Endothelial cell (in vitro differentiated cells): ENCODE results near the gene OTOA. TPM values are rescaled to one million over a fixed set of nuclear protein-coding genes. Genes with fewer than 3 reads are reported as not detected.

ENCODE experiments used
- DNase-seq: peaks from one replicate; pipeline ENCODE4 v3.0.0; 2021; ENCODE audit warnings: low spot score
- H3K27ac Mint-ChIP-seq: one replicate; pipeline ENCODE4 v1.8.0; 2021; ENCODE audit warnings: mixed read lengths, inconsistent platforms; ENCODE audit not compliant: unreplicated experiment
- H3K27me3 Mint-ChIP-seq: one replicate; pipeline ENCODE4 v1.8.0; 2021; ENCODE audit warnings: mild to moderate bottlenecking, moderate library complexity, mixed read lengths, inconsistent platforms; ENCODE audit not compliant: unreplicated experiment
- H3K36me3 Mint-ChIP-seq: one replicate; pipeline ENCODE4 v1.8.0; 2021; ENCODE audit warnings: mild to moderate bottlenecking, low read depth, mixed read lengths, inconsistent platforms; ENCODE audit not compliant: unreplicated experiment
- H3K4me1 Mint-ChIP-seq: one replicate; pipeline ENCODE4 v1.8.0; 2021; ENCODE audit warnings: mild to moderate bottlenecking, mixed read lengths, inconsistent platforms; ENCODE audit not compliant: unreplicated experiment
- H3K4me3 Mint-ChIP-seq: one replicate; pipeline ENCODE4 v1.8.0; 2021; ENCODE audit warnings: mild to moderate bottlenecking, mixed read lengths, inconsistent platforms; ENCODE audit not compliant: unreplicated experiment
- H3K9me3 Mint-ChIP-seq: one replicate; pipeline ENCODE4 v1.8.0; 2021; ENCODE audit warnings: mixed read lengths, inconsistent platforms; ENCODE audit not compliant: unreplicated experiment
- CTCF ChIP-seq: fragments of 200-600 bp; sonication (generic); IDR thresholded peaks from one replicate; pipeline ENCODE4 v1.5.0; 2021; ENCODE audit warnings: antibody characterized with exemption; ENCODE audit not compliant: unreplicated experiment
- long read RNA-seq: library from polyadenylated mRNA; unstranded; transcript quantifications from one replicate; pipeline ENCODE4 v2.0.0, GENCODE V29; 2020; ENCODE audit not compliant: unreplicated experiment
- total RNA-seq: library from RNA; stranded (reverse); fragmentation: NEBNext Ultra II Directional; extraction: Animal tissue kit (Norgen Biotek cat#: 25700); gene quantifications from one replicate; pipeline ENCODE4 v1.2.1, GENCODE V29; 2021; ENCODE audit not compliant: unreplicated experiment

The OTOA gene
- not detected for total RNA-seq
- long read RNA-seq = 0 reads

- DNase-seq = peak; percentile 22
- no peak within 1 kb of the TSS for H3K27ac Mint-ChIP-seq
- no peaks in the 10 kb centered on the region for H3K36me3 Mint-ChIP-seq
- H3K4me3 Mint-ChIP-seq = no peak within 1 kb of the TSS
- no peaks in the 10 kb centered on the region for H3K9me3 Mint-ChIP-seq
- no peaks in the 10 kb centered on the region for H3K27me3 Mint-ChIP-seq
- no peaks in the 10 kb centered on the region for H3K4me1 Mint-ChIP-seq
- TF ChIP-seq CTCF = no peak
Observed at GRCh38 chr16:21663889-21664647, at the start of gene OTOA. Gene OTOA (plus strand): TSS chr16:21663968. CDS start chr16:21678515, 14,547 bp downstream.

GRCh38 chr16:21614896-21615295, 48.9 kb upstream of the OTOA start:
- Mint-ChIP-seq H3K27me3 (peaks cover 2% of the 10 kb centered on the region), H3K4me1 (peaks cover 30% of the 10 kb centered on the region), H3K9me3 (no peaks in the 10 kb centered on the region), H3K27ac (no peak overlapping the region), H3K36me3 (no peaks in the 10 kb centered on the region), H3K4me3 (no peak overlapping the region)
- TF ChIP-seq CTCF = peak; percentile 27
- no peak for DNase-seq

- Mint-ChIP-seq H3K36me3 (no peaks in the 10 kb centered on the region), H3K27ac (no peak overlapping the region), H3K9me3 (no peaks in the 10 kb centered on the region), H3K4me1 (peaks cover 21% of the 10 kb centered on the region), H3K4me3 (no peak overlapping the region), H3K27me3 (peaks cover 2% of the 10 kb centered on the region)
- no peak for TF ChIP-seq CTCF
- DNase-seq = no peak
Observed at GRCh38 chr16:21617607-21618006, 46.2 kb upstream of the OTOA start.

- no peak for TF ChIP-seq CTCF
- Mint-ChIP-seq H3K4me3 (no peak overlapping the region), H3K36me3 (no peaks in the 10 kb centered on the region), H3K9me3 (no peaks in the 10 kb centered on the region), H3K27me3 (peaks cover 2% of the 10 kb centered on the region), H3K4me1 (peaks cover 21% of the 10 kb centered on the region), H3K27ac (no peak overlapping the region)
- no peak for DNase-seq
Observed at GRCh38 chr16:21618281-21618680, 45.5 kb upstream of the OTOA start.

- no peak for TF ChIP-seq CTCF
- H3K27ac Mint-ChIP-seq = no peak overlapping the region
- H3K9me3 Mint-ChIP-seq = no peaks in the 10 kb centered on the region
- no peak for DNase-seq
- H3K27me3 Mint-ChIP-seq = peaks cover 2% of the 10 kb centered on the region
- H3K4me1 Mint-ChIP-seq = peaks cover 21% of the 10 kb centered on the region
- no peak overlapping the region for H3K4me3 Mint-ChIP-seq
- H3K36me3 Mint-ChIP-seq = no peaks in the 10 kb centered on the region
Observed at GRCh38 chr16:21619765-21620425, 43.9 kb upstream of the OTOA start.
